ENCODE measurements around the gene MGAT4B. TPM values are rescaled to one million over a fixed set of nuclear protein-coding genes. Genes with fewer than 3 reads are reported as not detected.

Gene MGAT4B
- polyA plus RNA-seq, 2 donors, result 59.2 to 66.8 TPM

DNA sequence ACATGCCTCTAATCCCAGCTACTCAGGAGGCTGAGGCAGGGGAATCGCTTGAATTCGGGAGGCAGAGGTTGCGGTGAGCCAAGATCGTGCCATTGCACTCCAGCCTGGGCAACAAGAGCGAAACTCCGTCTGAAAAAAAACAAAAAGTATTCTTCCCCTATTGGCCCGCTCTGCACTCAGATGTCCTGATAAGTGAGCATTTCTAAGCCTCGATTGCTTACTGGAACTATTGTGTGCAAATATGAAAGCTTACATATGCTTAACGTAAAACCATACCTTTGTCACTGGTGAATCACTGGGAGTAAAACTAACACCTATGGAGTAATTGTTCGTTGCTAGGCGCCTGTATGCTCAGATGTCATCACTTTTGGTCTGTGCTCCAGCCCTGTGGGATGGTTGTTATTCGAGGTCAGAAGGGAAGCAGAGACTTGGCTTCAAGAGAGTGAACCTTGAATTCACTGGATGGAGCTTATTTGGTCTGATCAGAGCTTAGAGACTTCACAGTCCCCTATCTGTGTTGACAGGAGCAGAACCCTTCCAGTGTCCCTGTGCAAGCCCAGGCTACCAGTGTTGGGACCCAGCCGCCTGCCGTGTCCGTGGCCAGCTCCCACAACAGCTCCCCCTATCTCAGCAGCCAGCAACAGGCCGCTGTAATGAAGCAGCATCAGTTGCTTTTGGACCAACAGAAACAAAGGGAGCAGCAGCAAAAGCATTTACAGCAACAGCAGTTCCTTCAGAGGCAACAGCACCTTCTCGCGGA, 38.2 kb downstream of the MGAT4B start:
- Histone ChIP-seq H3K36me3 (ENCODE audit: control insufficient read depth in 2 of 2, insufficient read depth in 2 of 2, low read length in 1 of 2) (peaks cover 14 to 48% of the 10 kb centered on the region in 2 donors), H3K27me3 (ENCODE audit: control insufficient read depth in 1 of 2, insufficient read depth in 2 of 2, low read length in 2 of 2) (no peaks in the 10 kb centered on the region), H3K4me1 (ENCODE audit: control insufficient read depth in 2 of 2, insufficient read depth in 2 of 2, low read length in 1 of 2) (peaks cover 2 to 5% of the 10 kb centered on the region in 2 donors), H3K9me3 (ENCODE audit: control insufficient read depth in 2 of 2, insufficient read depth in 1 of 2, low read depth in 1 of 2, low read length in 1 of 2) (no peaks in the 10 kb centered on the region), H3K27ac (ENCODE audit: low read depth in 2 of 2, low read length in 1 of 2) (no peak overlapping the region), H3K4me3 (ENCODE audit: low read depth in 1 of 2, low read length in 2 of 2) (no peak overlapping the region)
- 87% methylated on average over 18 of the region's 18 CpGs for WGBS, 2 donors

DNA sequence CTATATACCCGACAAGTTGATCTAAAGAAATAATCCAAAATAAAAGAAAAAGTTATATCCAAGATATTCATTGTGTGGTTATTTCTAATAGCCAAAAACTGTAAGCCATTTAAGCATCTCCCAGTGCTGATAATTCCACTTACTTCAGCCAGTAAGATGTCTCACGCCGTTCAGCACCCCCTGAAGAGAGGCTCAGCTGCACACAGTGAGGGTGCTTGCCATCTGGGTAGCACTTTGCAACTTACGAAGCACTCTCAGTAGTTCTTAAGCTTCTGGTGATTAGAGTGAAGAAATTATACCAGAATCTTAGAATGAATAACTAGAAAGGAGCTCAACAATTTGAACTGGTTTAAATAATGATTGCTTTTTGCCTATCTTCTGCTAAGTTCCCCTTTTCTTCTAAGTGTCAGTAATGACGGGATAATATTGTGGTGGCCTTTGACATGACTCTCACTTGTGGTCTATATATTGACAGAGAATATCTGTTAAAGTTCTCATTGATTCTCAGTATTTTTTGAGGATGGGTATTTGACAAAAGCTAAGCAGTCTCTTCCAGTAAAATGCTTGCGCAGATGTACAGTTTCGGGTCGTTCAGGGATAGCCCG, 39.1 kb downstream of the MGAT4B start:
- 88% methylated on average over 9 of the region's 9 CpGs for WGBS, 2 donors
- Histone ChIP-seq H3K36me3 (ENCODE audit: control insufficient read depth in 2 of 2, insufficient read depth in 2 of 2, low read length in 1 of 2) (peaks cover 9 to 41% of the 10 kb centered on the region in 2 donors), H3K9me3 (ENCODE audit: control insufficient read depth in 2 of 2, insufficient read depth in 1 of 2, low read depth in 1 of 2, low read length in 1 of 2) (no peaks in the 10 kb centered on the region), H3K4me3 (ENCODE audit: low read depth in 1 of 2, low read length in 2 of 2) (no peak overlapping the region), H3K4me1 (ENCODE audit: control insufficient read depth in 2 of 2, insufficient read depth in 2 of 2, low read length in 1 of 2) (peaks cover 2 to 5% of the 10 kb centered on the region in 2 donors), H3K27me3 (ENCODE audit: control insufficient read depth in 1 of 2, insufficient read depth in 2 of 2, low read length in 2 of 2) (no peaks in the 10 kb centered on the region), H3K27ac (ENCODE audit: low read depth in 2 of 2, low read length in 1 of 2) (no peak overlapping the region)

DNA sequence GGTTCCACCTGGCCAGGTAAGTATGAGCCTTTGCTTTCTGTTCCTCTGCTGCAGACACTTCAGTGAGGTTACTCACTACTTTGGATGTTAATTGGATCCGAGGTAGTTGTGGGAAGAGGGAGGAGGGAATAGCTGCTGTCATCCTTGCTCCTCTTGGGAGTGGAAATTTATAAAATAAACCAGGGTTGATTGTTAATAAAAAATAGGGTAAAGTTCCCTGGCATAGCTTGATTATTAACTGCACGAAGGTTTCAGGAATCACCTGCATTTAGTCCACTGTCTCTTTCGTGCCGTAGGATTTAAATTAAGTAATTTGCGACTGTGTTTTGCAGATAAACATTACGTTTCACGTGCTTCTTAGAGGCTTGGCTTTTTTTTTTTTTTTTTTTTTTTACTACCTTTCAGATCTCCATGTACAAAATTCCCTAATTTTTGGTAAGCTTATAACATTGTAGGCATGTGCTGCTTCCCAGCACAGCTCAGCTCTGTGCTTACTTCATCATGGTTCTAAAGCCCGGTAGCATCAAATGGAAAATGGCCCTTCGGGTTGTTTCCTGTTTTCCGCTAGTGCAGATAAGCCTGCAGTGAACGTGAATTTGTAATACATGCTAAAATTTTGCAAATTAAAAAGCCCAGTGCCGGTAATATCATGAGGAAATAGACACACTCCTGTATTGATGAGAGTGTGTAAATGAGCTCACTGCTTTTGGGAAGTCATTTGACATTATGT, 39.8 kb downstream of the MGAT4B start:
- 62 to 74% methylated on average over 12 of the region's 12 CpGs for WGBS, 2 donors
- no peaks in the 10 kb centered on the region for H3K27me3 ChIP-seq (ENCODE audit: control insufficient read depth in 1 of 2, insufficient read depth in 2 of 2, low read length in 2 of 2)
- H3K9me3 ChIP-seq (ENCODE audit: control insufficient read depth in 2 of 2, insufficient read depth in 1 of 2, low read depth in 1 of 2, low read length in 1 of 2), result no peaks in the 10 kb centered on the region
- no peak overlapping the region for H3K27ac ChIP-seq (ENCODE audit: low read depth in 2 of 2, low read length in 1 of 2)
- H3K4me1 ChIP-seq (ENCODE audit: control insufficient read depth in 2 of 2, insufficient read depth in 2 of 2, low read length in 1 of 2), result peaks cover 7 to 11% of the 10 kb centered on the region in 2 donors
- H3K36me3 ChIP-seq (ENCODE audit: control insufficient read depth in 2 of 2, insufficient read depth in 2 of 2, low read length in 1 of 2), result peaks cover 9 to 38% of the 10 kb centered on the region in 2 donors
- H3K4me3 ChIP-seq (ENCODE audit: low read depth in 1 of 2, low read length in 2 of 2), result no peak overlapping the region

DNA sequence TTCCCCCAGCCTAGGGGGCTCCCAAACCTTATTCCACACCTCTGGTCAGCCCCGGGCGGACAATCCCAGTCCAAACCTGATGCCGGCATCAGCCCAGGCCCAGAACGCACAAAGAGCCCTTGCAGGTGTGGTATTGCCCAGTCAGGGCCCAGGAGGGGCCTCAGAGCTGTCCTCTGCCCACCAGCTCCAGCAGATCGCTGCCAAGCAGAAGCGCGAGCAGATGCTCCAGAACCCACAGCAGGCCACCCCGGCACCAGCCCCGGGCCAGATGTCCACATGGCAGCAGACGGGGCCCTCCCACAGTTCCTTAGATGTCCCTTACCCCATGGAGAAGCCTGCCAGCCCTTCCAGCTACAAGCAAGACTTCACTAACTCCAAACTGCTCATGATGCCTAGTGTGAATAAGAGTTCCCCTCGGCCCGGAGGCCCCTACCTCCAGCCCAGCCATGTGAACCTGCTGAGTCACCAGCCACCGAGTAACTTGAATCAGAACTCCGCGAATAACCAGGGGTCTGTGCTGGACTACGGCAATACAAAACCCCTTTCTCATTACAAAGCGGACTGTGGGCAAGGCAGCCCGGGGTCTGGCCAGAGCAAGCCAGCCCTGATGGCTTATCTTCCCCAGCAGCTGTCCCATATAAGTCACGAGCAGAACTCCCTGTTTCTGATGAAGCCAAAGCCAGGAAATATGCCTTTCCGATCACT, 40.5 kb downstream of the MGAT4B start:
- H3K4me3 ChIP-seq (ENCODE audit: low read depth in 1 of 2, low read length in 2 of 2), result no peak overlapping the region
- peaks cover 4 to 32% of the 10 kb centered on the region in 2 donors for H3K36me3 ChIP-seq (ENCODE audit: control insufficient read depth in 2 of 2, insufficient read depth in 2 of 2, low read length in 1 of 2)
- no peaks in the 10 kb centered on the region for H3K9me3 ChIP-seq (ENCODE audit: control insufficient read depth in 2 of 2, insufficient read depth in 1 of 2, low read depth in 1 of 2, low read length in 1 of 2)
- no peaks in the 10 kb centered on the region for H3K27me3 ChIP-seq (ENCODE audit: control insufficient read depth in 1 of 2, insufficient read depth in 2 of 2, low read length in 2 of 2)
- 82 to 87% methylated on average over 20 of the region's 20 CpGs for WGBS, 2 donors
- H3K4me1 ChIP-seq (ENCODE audit: control insufficient read depth in 2 of 2, insufficient read depth in 2 of 2, low read length in 1 of 2), result peaks cover 9 to 12% of the 10 kb centered on the region in 2 donors
- H3K27ac ChIP-seq (ENCODE audit: low read depth in 2 of 2, low read length in 1 of 2), result peak overlapping the region in 1 of 2 donors; percentile 5

DNA sequence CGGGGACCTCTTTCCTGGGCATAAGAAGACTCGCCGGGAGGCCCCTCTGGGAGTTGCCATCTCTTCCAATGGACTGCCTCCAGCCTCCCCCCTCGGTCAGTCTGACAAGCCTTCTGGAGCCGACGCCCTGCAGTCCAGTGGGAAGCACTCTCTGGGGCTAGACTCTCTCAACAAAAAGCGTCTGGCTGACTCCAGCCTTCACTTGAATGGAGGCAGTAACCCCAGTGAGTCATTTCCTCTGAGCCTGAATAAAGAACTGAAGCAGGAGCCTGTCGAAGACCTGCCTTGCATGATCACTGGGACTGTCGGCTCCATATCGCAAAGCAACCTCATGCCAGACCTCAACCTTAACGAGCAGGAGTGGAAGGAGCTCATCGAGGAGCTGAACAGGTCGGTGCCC, 41.3 kb downstream of the MGAT4B start:
- Histone ChIP-seq H3K9me3 (ENCODE audit: control insufficient read depth in 2 of 2, insufficient read depth in 1 of 2, low read depth in 1 of 2, low read length in 1 of 2) (no peaks in the 10 kb centered on the region), H3K27me3 (ENCODE audit: control insufficient read depth in 1 of 2, insufficient read depth in 2 of 2, low read length in 2 of 2) (no peaks in the 10 kb centered on the region), H3K27ac (ENCODE audit: low read depth in 2 of 2, low read length in 1 of 2) (no peak overlapping the region), H3K4me3 (ENCODE audit: low read depth in 1 of 2, low read length in 2 of 2) (no peak overlapping the region), H3K36me3 (ENCODE audit: control insufficient read depth in 2 of 2, insufficient read depth in 2 of 2, low read length in 1 of 2) (peaks cover 2 to 29% of the 10 kb centered on the region in 2 donors), H3K4me1 (ENCODE audit: control insufficient read depth in 2 of 2, insufficient read depth in 2 of 2, low read length in 1 of 2) (peaks cover 9 to 12% of the 10 kb centered on the region in 2 donors)
- WGBS, 2 donors, result 53 to 59% methylated on average over 13 of the region's 13 CpGs

DNA sequence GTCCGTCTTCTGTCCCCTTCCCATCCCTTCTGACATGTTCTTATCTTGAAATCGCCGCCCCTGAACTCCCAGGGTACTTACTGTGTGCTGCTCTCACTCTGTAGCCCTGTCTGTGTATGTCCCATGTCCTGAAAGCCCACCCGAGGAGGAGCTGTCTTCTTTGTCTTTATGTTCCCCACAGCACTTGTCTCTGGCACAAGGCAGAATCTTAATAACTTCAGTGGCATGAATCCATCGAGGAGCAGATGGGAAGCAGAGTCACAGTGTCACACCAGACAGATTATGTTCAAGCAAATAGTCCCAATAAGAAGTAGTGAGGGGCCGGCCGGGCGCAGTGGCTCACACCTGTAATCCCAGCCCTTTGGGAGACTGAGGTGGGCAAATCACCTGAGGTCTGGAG, 42.6 kb downstream of the MGAT4B start:
- Histone ChIP-seq H3K4me1 (ENCODE audit: control insufficient read depth in 2 of 2, insufficient read depth in 2 of 2, low read length in 1 of 2) (peaks cover 9 to 12% of the 10 kb centered on the region in 2 donors), H3K27me3 (ENCODE audit: control insufficient read depth in 1 of 2, insufficient read depth in 2 of 2, low read length in 2 of 2) (no peaks in the 10 kb centered on the region), H3K4me3 (ENCODE audit: low read depth in 1 of 2, low read length in 2 of 2) (no peak overlapping the region), H3K9me3 (ENCODE audit: control insufficient read depth in 2 of 2, insufficient read depth in 1 of 2, low read depth in 1 of 2, low read length in 1 of 2) (no peaks in the 10 kb centered on the region), H3K27ac (ENCODE audit: low read depth in 2 of 2, low read length in 1 of 2) (peak overlapping the region in 1 of 2 donors; percentile 11), H3K36me3 (ENCODE audit: control insufficient read depth in 2 of 2, insufficient read depth in 2 of 2, low read length in 1 of 2) (peaks cover 0 to 21% of the 10 kb centered on the region in 2 donors)
- 70 to 72% methylated on average over 8 of the region's 8 CpGs for WGBS, 2 donors

DNA sequence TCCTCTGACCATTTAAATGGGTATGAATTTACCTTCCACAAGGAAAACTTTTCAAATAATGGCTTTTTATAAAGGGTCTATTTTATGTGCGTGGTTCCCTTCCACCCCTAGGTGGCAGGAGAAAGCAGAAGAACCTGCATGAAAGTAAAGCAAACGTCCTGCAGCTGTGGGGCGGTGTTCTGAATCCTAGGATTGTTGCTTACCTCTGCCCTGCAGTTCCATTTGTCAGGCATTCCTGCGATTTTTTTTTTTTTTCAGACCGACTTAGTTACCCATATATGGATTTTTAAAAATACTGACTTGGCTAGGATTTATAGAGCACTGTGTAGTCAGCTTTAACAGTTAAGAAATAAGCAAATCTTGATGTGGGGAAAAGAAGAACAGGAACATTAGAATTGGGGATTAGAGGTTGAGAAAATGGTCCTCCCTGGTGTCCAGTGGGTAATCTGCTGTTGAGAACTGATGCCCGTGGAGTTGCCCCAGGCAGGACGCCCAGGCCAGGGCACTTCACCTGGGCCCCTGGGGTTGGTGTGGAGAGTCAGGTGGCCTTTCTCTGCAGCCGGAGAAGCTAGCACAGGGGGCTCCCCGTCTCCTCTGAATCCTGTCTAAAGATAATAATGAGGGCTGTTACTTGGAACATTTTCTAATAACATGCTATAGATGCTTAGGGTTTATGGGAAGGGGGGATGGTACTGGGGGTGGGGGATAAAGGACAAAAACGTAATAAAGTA, 43.3 kb downstream of the MGAT4B start:
- H3K4me1 ChIP-seq (ENCODE audit: control insufficient read depth in 2 of 2, insufficient read depth in 2 of 2, low read length in 1 of 2), result peaks cover 9 to 12% of the 10 kb centered on the region in 2 donors

DNA sequence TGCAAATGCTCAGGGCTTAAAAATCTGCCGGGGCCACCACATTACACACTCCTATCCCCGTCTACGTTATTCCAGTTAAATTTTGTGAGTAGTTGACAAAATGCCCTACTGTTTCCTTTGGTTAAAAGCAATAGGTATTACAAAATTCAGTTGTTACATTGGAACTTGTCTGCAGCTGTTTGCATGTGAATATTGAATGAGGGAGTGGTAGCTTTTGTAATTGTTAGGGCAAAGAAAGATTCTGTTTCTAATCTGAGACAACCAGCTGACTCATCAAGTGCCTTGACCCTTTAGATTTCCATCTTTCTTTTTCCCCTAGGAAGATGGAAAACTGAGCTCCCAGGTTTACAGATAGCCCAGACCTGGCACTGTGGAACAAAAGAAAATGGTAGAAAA, 43.9 kb downstream of the MGAT4B start:
- Histone ChIP-seq H3K27ac (ENCODE audit: low read depth in 2 of 2, low read length in 1 of 2) (peak overlapping the region; percentile 22 to 70), H3K27me3 (ENCODE audit: control insufficient read depth in 1 of 2, insufficient read depth in 2 of 2, low read length in 2 of 2) (no peaks in the 10 kb centered on the region), H3K4me3 (ENCODE audit: low read depth in 1 of 2, low read length in 2 of 2) (no peak overlapping the region), H3K36me3 (ENCODE audit: control insufficient read depth in 2 of 2, insufficient read depth in 2 of 2, low read length in 1 of 2) (peaks cover 0 to 17% of the 10 kb centered on the region in 2 donors), H3K4me1 (ENCODE audit: control insufficient read depth in 2 of 2, insufficient read depth in 2 of 2, low read length in 1 of 2) (peaks cover 9 to 12% of the 10 kb centered on the region in 2 donors), H3K9me3 (ENCODE audit: control insufficient read depth in 2 of 2, insufficient read depth in 1 of 2, low read depth in 1 of 2, low read length in 1 of 2) (no peaks in the 10 kb centered on the region)
- 13 to 28% methylated on average over 3 of the region's 3 CpGs for WGBS, 2 donors

More for the DNA sequence above, 43.3 kb downstream of the MGAT4B start:
- 24 to 26% methylated on average over 10 of the region's 10 CpGs for WGBS, 2 donors
- Histone ChIP-seq H3K27me3 (ENCODE audit: control insufficient read depth in 1 of 2, insufficient read depth in 2 of 2, low read length in 2 of 2) (no peaks in the 10 kb centered on the region), H3K36me3 (ENCODE audit: control insufficient read depth in 2 of 2, insufficient read depth in 2 of 2, low read length in 1 of 2) (peaks cover 0 to 17% of the 10 kb centered on the region in 2 donors), H3K4me3 (ENCODE audit: low read depth in 1 of 2, low read length in 2 of 2) (no peak overlapping the region), H3K9me3 (ENCODE audit: control insufficient read depth in 2 of 2, insufficient read depth in 1 of 2, low read depth in 1 of 2, low read length in 1 of 2) (no peaks in the 10 kb centered on the region), H3K27ac (ENCODE audit: low read depth in 2 of 2, low read length in 1 of 2) (no peak overlapping the region)
